Caco-2 (cell line): ENCODE results near the gene UBE2E2. TPM values are rescaled to one million over a fixed set of nuclear protein-coding genes. Genes with fewer than 3 reads are reported as not detected.
"Not testable (repeated sequence)": the region's sequence is repeated elsewhere in the genome, so short reads cannot be mapped to it uniquely, and the experiment has no call there.

Source experiments
- BruUV-seq: library from RNA; stranded (reverse); fragments of 400-500 nt; replicated peaks from 2 replicates; lab custom pipeline; 2021; lab: Mats Ljungman, UMichigan
- CTCF ChIA-PET: fragments of 300-600 bp; sonication (Branson Sonifier 250); formaldehyde crosslinking; loops from one replicate; lab custom pipeline; 2022; ENCODE audit warnings: antibody characterized with exemption; lab: Charles Lee
- POLR2A ChIA-PET: fragments of 300-600 bp; sonication (Branson Sonifier 250); formaldehyde crosslinking; loops from one replicate; lab custom pipeline; 2022; ENCODE audit warnings: antibody characterized with exemption; lab: Charles Lee
- DNase-seq, 2 experiments: peaks; one replicate each; pipeline versions ENCODE4 v3.0.0 to v3.0.0-alpha.2; 2020 to 2022
- H3K27me3 ChIP-seq: replicated peaks from 2 replicates; pipeline ENCODE4 v1.6.0; 2011; ENCODE audit warnings: low read length; ENCODE audit not compliant: control insufficient read depth, insufficient read depth
- H3K36me3 ChIP-seq: 2 replicates; pipeline ENCODE4 v1.5.1; 2011; ENCODE audit warnings: low read length; ENCODE audit not compliant: control insufficient read depth, insufficient read depth
- H3K4me1 ChIP-seq: fragments of 250-450 bp; sonication (Bioruptor Pico); 2 replicates; pipeline ENCODE4 v1.5.1; 2020; ENCODE audit warnings: mild to moderate bottlenecking
- H3K4me3 ChIP-seq: 2 replicates; pipeline ENCODE4 v1.5.1; 2011; ENCODE audit warnings: low read depth, mild to moderate bottlenecking, control low read depth, low read length
- H3K9me3 ChIP-seq: fragments of 250-450 bp; sonication (Bioruptor Pico); 2 replicates; pipeline ENCODE4 v1.5.1; 2020; ENCODE audit warnings: mild to moderate bottlenecking, moderate library complexity
- H3K27ac Mint-ChIP-seq: one replicate; pipeline ENCODE4 v1.8.0; 2022; ENCODE audit warnings: mixed read lengths; ENCODE audit not compliant: unreplicated experiment
- H3K27me3 Mint-ChIP-seq: one replicate; pipeline ENCODE4 v1.8.0; 2022; ENCODE audit warnings: mixed read lengths; ENCODE audit not compliant: insufficient read depth, unreplicated experiment
- H3K36me3 Mint-ChIP-seq: one replicate; pipeline ENCODE4 v1.8.0; 2022; ENCODE audit warnings: mild to moderate bottlenecking, mixed read lengths; ENCODE audit not compliant: insufficient read depth, unreplicated experiment
- H3K4me1 Mint-ChIP-seq: one replicate; pipeline ENCODE4 v1.8.0; 2022; ENCODE audit warnings: low read depth, mixed read lengths; ENCODE audit not compliant: unreplicated experiment
- H3K4me3 Mint-ChIP-seq: one replicate; pipeline ENCODE4 v1.8.0; 2022; ENCODE audit warnings: mild to moderate bottlenecking, moderate library complexity, mixed read lengths; ENCODE audit not compliant: unreplicated experiment
- H3K9me3 Mint-ChIP-seq: one replicate; pipeline ENCODE4 v1.8.0; 2022; ENCODE audit warnings: mixed read lengths; ENCODE audit not compliant: unreplicated experiment
- CTCF ChIP-seq, 2 experiments: fragments of 200-600 bp in 1 of 2; IDR thresholded peaks; 1 replicate in 1 of 2; 2 replicates in 1 of 2; pipeline versions ENCODE4 v1.5.1 to v1.8.0; 2011 to 2022; ENCODE audit warnings: antibody characterized with exemption in 1 of 2, control low read depth in 1 of 2, inconsistent platforms in 1 of 2, low read depth in 1 of 2, low read length in 1 of 2, mild to moderate bottlenecking in 1 of 2, moderate library complexity in 1 of 2; ENCODE audit not compliant: insufficient read depth in 1 of 2, severe bottlenecking in 1 of 2, unreplicated experiment in 1 of 2
- intact Hi-C: fragments of 100-400 bp; cut with micrococcal nuclease; formaldehyde crosslinking; loops from one replicate; pipeline ENCODE4 v1.10.0; 2022; ENCODE audit not compliant: unreplicated experiment
- total RNA-seq: library from RNA; stranded (reverse); gene quantifications from 2 replicates; pipeline ENCODE4 v1.2.3, GENCODE V29; 2022

The UBE2E2 gene
- total RNA-seq, 1 experiment from 2014 or later: 83.8 TPM

DNA sequence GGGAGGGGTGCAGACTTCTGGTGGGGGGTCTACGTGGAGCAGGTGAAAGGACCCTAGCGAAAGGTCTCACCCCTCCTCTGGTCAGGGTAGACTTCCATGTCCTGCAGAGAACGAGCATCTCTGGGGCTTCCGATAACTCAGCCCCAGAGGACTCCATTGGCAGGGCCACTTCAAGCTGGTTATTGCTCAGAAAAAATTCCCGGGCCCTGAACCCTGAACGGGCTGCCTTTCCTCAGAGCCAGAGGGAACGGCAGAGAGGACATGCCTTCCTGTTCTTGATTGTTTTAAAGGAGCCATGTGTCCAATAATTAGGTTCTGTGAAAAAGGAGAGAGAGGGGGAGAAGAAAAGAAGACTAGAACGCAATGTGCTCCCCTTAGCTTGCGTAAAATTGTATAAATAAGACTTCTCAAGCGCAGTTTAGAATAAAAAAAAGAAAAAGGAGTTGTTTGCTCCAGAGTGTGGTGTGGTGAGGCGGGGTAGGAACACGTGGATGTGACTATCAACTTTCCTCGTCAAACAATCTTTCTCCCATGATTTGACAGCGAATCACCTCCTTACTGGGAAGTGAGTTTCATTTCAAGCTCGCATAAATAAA, 409.3 kb downstream of the UBE2E2 start:
- intact Hi-C loops: no loop called here
- no peak for TF ChIP-seq CTCF (IDR thresholded peaks at IDR 0.05; ENCODE audit: insufficient read depth in 1 of 2, low read depth in 1 of 2, low read length in 1 of 2, severe bottlenecking in 1 of 2, unreplicated experiment in 1 of 2)
- no peak overlapping the region for H3K27ac Mint-ChIP-seq

GRCh38 chr3:23615068-23615467, 411.9 kb downstream of the UBE2E2 start:
- H3K4me3 Mint-ChIP-seq: no peak overlapping the region
- CTCF ChIA-PET: no interaction called here
- no peak overlapping the region for H3K27ac Mint-ChIP-seq

More for the DNA sequence above, 409.3 kb downstream of the UBE2E2 start:
- H3K36me3 ChIP-seq: no peaks in the 10 kb centered on the region
- no TSS peak for BruUV-seq
- no peaks in the 10 kb centered on the region for H3K27me3 ChIP-seq
- CTCF ChIA-PET: no interaction called here
- H3K4me3 Mint-ChIP-seq: no peak overlapping the region
- peaks cover 5% of the 10 kb centered on the region for H3K36me3 Mint-ChIP-seq
- H3K4me3 ChIP-seq: no peak overlapping the region
- H3K4me1 ChIP-seq: no peaks in the 10 kb centered on the region
- no peaks in the 10 kb centered on the region for H3K9me3 Mint-ChIP-seq
- DNase-seq: no peak
- H3K27me3 Mint-ChIP-seq: no peaks in the 10 kb centered on the region
- H3K4me1 Mint-ChIP-seq: no peaks in the 10 kb centered on the region
- POLR2A ChIA-PET: no interaction called here
- no peaks in the 10 kb centered on the region for H3K9me3 ChIP-seq

GRCh38 chr3:23618475-23618874, 415.3 kb downstream of the UBE2E2 start:
- H3K36me3 ChIP-seq, H3K9me3 ChIP-seq, BruUV-seq, H3K9me3 Mint-ChIP-seq, H3K4me3 ChIP-seq, H3K4me1 Mint-ChIP-seq, H3K4me1 ChIP-seq, H3K27ac Mint-ChIP-seq, H3K4me3 Mint-ChIP-seq, H3K27me3 Mint-ChIP-seq, POLR2A ChIA-PET, H3K27me3 ChIP-seq, CTCF ChIA-PET, DNase-seq, H3K36me3 Mint-ChIP-seq, intact Hi-C loops: not testable (repeated sequence)

More at GRCh38 chr3:23615068-23615467, 411.9 kb downstream of the UBE2E2 start:
- Histone ChIP-seq H3K27me3 (no peaks in the 10 kb centered on the region), H3K9me3 (no peaks in the 10 kb centered on the region), H3K4me3 (no peak overlapping the region), H3K36me3 (no peaks in the 10 kb centered on the region), H3K4me1 (no peaks in the 10 kb centered on the region)
- POLR2A ChIA-PET: no interaction called here
- no peaks in the 10 kb centered on the region for H3K4me1 Mint-ChIP-seq
- no peak for TF ChIP-seq CTCF (IDR thresholded peaks at IDR 0.05; ENCODE audit: insufficient read depth in 1 of 2, low read depth in 1 of 2, low read length in 1 of 2, severe bottlenecking in 1 of 2, unreplicated experiment in 1 of 2)
- no peak for DNase-seq
- H3K9me3 Mint-ChIP-seq: no peaks in the 10 kb centered on the region
- intact Hi-C loops: no loop called here
- BruUV-seq: no TSS peak
- H3K27me3 Mint-ChIP-seq: no peaks in the 10 kb centered on the region
- H3K36me3 Mint-ChIP-seq: peaks cover 5% of the 10 kb centered on the region
